NCI-H2081 treated with DMSO at 0.1 percent for 48 hours (cell line): ENCODE results near the gene RP2.

ENCODE experiments used
- DNase-seq: peaks from one replicate; lab custom pipeline; 2025; lab: John Stamatoyannopoulos, UW

The RP2 gene

DNA sequence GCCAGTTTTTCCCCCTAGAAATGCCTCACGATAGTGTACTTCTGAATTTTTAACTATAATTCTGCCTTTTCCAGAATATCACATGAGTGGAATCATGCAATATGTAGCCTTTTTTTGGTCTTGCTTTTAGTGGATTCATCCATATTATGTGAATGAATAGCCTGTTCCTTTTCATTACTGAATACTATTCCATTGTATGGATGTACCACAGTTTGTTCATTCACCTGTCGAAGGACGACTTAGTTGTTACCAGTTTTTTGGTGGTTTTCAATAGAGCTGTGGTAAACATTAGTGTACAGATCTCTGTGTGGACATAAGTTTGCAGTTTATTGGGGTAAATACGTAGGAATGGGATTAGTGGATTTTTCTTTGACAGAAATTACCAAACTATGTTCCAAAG, 83.4 kb downstream of the RP2 start:
- DNase-seq: no peak

DNA sequence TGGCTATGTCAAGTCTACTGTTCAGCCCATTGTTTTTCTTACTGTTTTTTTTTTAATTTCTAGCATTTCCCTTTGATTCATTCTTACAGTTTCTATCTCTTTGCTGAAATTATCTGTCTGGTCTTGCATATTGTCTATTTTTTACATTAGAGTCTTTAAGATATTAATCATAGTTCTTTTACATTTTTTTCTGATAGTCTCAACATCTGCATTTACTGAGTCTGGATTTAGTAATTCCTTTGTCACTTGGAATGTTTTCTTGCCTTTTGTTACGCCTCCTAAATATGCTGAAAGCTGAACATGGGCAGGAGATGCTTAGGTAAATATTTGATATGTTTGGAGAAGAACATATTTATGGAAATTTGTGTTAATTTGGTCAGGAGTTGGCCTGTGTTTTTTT, 85.8 kb downstream of the RP2 start:
- DNase-seq: no peak

DNA sequence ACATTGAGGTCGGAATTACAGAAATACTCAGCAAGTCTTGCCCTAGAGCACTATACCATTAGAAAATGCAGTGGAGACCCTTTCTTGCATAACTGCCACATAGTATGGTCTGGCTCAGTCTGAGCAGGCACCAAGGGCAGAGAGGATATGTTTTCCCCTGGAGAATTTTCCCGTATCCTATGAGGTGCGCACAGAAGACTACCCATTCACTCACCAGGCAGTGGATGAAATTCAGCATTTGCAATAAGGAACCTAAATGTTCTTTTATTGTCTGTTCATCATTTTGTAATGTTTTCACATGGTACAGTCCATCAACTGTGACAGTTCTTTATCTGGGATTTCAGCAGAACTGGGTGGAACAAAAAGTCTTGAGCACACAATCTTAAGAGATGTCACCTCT, 90.9 kb downstream of the RP2 start:
- no peak for DNase-seq

DNA sequence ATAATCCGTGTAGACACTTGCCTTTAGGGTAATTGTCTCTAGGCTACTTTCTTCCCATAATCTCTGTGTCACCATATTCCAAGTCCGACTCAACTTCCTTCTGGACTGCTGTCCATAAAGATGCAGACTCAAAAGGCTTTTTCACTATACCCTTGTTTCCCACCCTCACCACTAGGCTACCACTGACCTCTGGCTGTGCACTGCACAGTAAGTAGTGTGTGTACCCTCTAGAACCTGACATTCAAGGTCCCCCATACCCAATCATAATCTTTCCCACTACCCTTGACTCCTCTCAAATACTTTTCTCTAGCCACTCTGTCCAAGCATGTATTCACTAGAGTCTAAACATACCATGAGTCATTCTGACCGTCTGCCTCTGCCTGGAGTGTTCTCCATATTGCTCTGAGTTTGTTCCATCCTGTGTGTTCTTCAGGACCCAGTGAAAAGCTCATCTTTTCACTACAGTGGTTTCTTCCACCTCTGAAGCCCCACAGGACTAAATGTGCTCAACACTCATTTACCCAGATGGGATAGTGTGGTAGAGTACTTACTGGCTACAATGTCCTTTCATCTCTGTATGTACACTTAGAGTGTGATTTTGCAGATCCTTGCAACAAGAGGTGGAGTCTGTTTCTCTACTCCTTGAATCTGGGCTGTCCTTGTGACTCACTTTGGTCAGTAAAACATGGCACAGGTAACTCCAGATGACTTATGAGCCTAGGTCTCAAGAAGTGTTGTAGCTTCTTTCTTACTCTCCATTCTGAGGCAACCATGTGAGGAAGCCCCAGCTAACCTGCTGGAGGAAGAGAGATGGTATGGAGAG, 92.8 kb downstream of the RP2 start:
- DNase-seq: no peak
